Endothelial cell of umbilical vein (primary cell): ENCODE measurements around the gene MARCHF6. TPM values are rescaled to one million over a fixed set of nuclear protein-coding genes. Genes with fewer than 3 reads are reported as not detected.

Source experiments
- BruUV-seq: library from RNA; stranded (reverse); fragments of 400-500 nt; replicated peaks from 2 replicates; lab custom pipeline; 2021; lab: Mats Ljungman, UMichigan
- CTCF ChIA-PET: fragments of 300-600, 350-600 bp; sonication (Branson Sonifier 250); formaldehyde crosslinking; loops from one replicate; lab custom pipeline; 2021; ENCODE audit warnings: antibody characterized with exemption, inconsistent platforms; lab: Charles Lee
- POLR2A ChIA-PET: fragments of 300-600, 350-600 bp; sonication (Branson Sonifier 250); formaldehyde crosslinking; loops from one replicate; lab custom pipeline; 2021; ENCODE audit warnings: antibody characterized with exemption, inconsistent platforms; lab: Charles Lee
- DNase-seq: peaks from one replicate; pipeline ENCODE4 v3.0.0-alpha.2; 2011; ENCODE audit warnings: low read depth, low spot score
- FAIRE-seq: peaks from 2 replicates; lab custom pipeline; 2011; peaks lifted over from hg19 to GRCh38; lab: Jason Lieb, UNC
- H2AFZ ChIP-seq: 2 replicates; pipeline ENCODE4 v1.6.0; 2012; ENCODE audit warnings: low read depth, low read length, control low read depth, inconsistent platforms
- H3K27ac ChIP-seq: 2 replicates; pipeline ENCODE4 v1.5.1; 2011; ENCODE audit warnings: low read depth, mild to moderate bottlenecking, control low read depth, low read length, moderate library complexity; ENCODE audit not compliant: insufficient read depth
- H3K27me3 ChIP-seq, 2 experiments: 2 replicates each; pipeline versions ENCODE4 v1.6.0 to v1.6.1; 2011; ENCODE audit warnings: low read length in 2 of 2, mixed read lengths in 1 of 2; ENCODE audit not compliant: control insufficient read depth in 2 of 2, insufficient read depth in 2 of 2
- H3K36me3 ChIP-seq, 2 experiments: 2 replicates in 1 of 2; 3 replicates in 1 of 2; pipeline ENCODE4 v1.5.1; 2011; ENCODE audit warnings: low read length in 2 of 2, mild to moderate bottlenecking in 1 of 2, moderate library complexity in 1 of 2; ENCODE audit not compliant: control insufficient read depth in 2 of 2, insufficient read depth in 2 of 2; ENCODE audit errors: extremely low read depth in 1 of 2
- H3K4me1 ChIP-seq: 3 replicates; pipeline ENCODE4 v1.5.1; 2011; ENCODE audit warnings: mild to moderate bottlenecking, low read length; ENCODE audit not compliant: control insufficient read depth, insufficient read depth; ENCODE audit errors: extremely low read depth
- H3K4me2 ChIP-seq: 2 replicates; pipeline ENCODE4 v1.6.1; 2011; ENCODE audit warnings: low read length, control low read depth, mixed read lengths; ENCODE audit not compliant: insufficient read depth
- H3K4me3 ChIP-seq, 3 experiments: fragments of 200-600 bp in 1 of 3; sonication (generic), shearing (Covaris generic) in 1 of 3; replicated peaks in 1 of 3; 2 replicates each; pipeline ENCODE4 v1.5.1; 2011 to 2016; ENCODE audit warnings: control low read depth in 3 of 3, low read length in 3 of 3, mild to moderate bottlenecking in 2 of 3, inconsistent platforms in 1 of 3, low read depth in 1 of 3, moderate library complexity in 1 of 3; ENCODE audit not compliant: insufficient read depth in 1 of 3
- H3K79me2 ChIP-seq: 2 replicates; pipeline ENCODE4 v1.6.0; 2012; ENCODE audit warnings: low read length, inconsistent platforms; ENCODE audit not compliant: control insufficient read depth, insufficient read depth
- H3K9ac ChIP-seq: replicated peaks from 2 replicates; pipeline ENCODE3; 2011; ENCODE audit warnings: low read length, control low read depth; ENCODE audit not compliant: insufficient read depth; ENCODE audit errors: extremely low read depth
- H3K9me1 ChIP-seq: replicated peaks from 3 replicates; pipeline ENCODE4 v1.6.0; 2011; ENCODE audit warnings: mild to moderate bottlenecking, low read length; ENCODE audit not compliant: control insufficient read depth, insufficient read depth; ENCODE audit errors: extremely low read depth
- H3K9me3 ChIP-seq: replicated peaks from 2 replicates; pipeline ENCODE4 v1.5.1; 2012; ENCODE audit warnings: low read length, inconsistent platforms; ENCODE audit not compliant: control insufficient read depth, insufficient read depth
- H4K20me1 ChIP-seq: replicated peaks from 2 replicates; pipeline ENCODE3; 2011; ENCODE audit warnings: mild to moderate bottlenecking, low read length; ENCODE audit not compliant: control insufficient read depth, insufficient read depth; ENCODE audit errors: extremely low read depth
- EZH2 ChIP-seq: IDR thresholded peaks from 2 replicates; pipeline ENCODE4 v1.6.1; 2012; ENCODE audit warnings: borderline replicate concordance, low read depth, mild to moderate bottlenecking, moderate library complexity, low read length, inconsistent platforms; ENCODE audit not compliant: severe bottlenecking
- FOS ChIP-seq: IDR thresholded peaks from 2 replicates; pipeline ENCODE4 v1.6.1; 2011; ENCODE audit warnings: mild to moderate bottlenecking, low read length, moderate library complexity, borderline replicate concordance; ENCODE audit not compliant: insufficient read depth
- GATA2 ChIP-seq: IDR thresholded peaks from 2 replicates; pipeline ENCODE4 v1.7.0; 2011; ENCODE audit warnings: low read depth, mild to moderate bottlenecking, moderate library complexity, mixed read lengths, low read length; ENCODE audit not compliant: insufficient read length, insufficient read depth
- JUN ChIP-seq: IDR thresholded peaks from 2 replicates; pipeline ENCODE4 v1.6.1; 2011; ENCODE audit warnings: borderline replicate concordance, low read depth; ENCODE audit not compliant: insufficient read length, insufficient read depth
- MYC ChIP-seq: IDR thresholded peaks from one replicate; pipeline ENCODE4 v1.6.1; 2011; ENCODE audit warnings: mild to moderate bottlenecking, low read depth, low read length
- POLR2A ChIP-seq: IDR thresholded peaks from 2 replicates; pipeline ENCODE4 v1.6.1; 2012; ENCODE audit warnings: low read depth, mild to moderate bottlenecking, control low read depth, low read length
- POLR2AphosphoS5 ChIP-seq: IDR thresholded peaks from 2 replicates; pipeline ENCODE4 v1.6.1; 2012; ENCODE audit warnings: low read depth, mild to moderate bottlenecking, control low read depth, low read length, moderate library complexity; ENCODE audit not compliant: insufficient read depth
- dilution Hi-C: fragments of 300-500 bp; cut with MboI; formaldehyde crosslinking; loops from one replicate; pipeline ENCODE4 v1.15.0; 2019; ENCODE audit warnings: low sequenced_read_pairs; ENCODE audit not compliant: extremely low pct_ligation_motif_present
- intact Hi-C: fragments of 100-400 bp; cut with micrococcal nuclease; formaldehyde crosslinking; loops from one replicate; pipeline ENCODE4 v1.10.0; 2022
- polyA plus RNA-seq, 4 experiments: library from polyadenylated mRNA; depleted of rRNA in 3 of 4; stranded (reverse) in 3 of 4; unstranded in 1 of 4; fragments of >200 nt; gene quantifications; 2 replicates each; pipeline versions ENCODE4 v1.2.1 to v1.2.3, GENCODE V29; 2011 to 2012; ENCODE audit warnings: missing spikeins in 1 of 4
- total RNA-seq: library from RNA; stranded (reverse); gene quantifications from 2 replicates; pipeline ENCODE4 v1.2.3, GENCODE V29; 2021
- TF ChIP-seq, protein P1 (sequence below): IDR thresholded peaks from 2 replicates; pipeline ENCODE4 v1.6.1; 2011; ENCODE audit not compliant: insufficient read depth, insufficient read length
- TF ChIP-seq, protein P2 (sequence below), 2 donors: IDR thresholded peaks; 1 replicate in 1 of 2; 2 replicates in 1 of 2; pipeline ENCODE4 v1.5.1; 2011; ENCODE audit warnings: low read length in 2 of 2, mild to moderate bottlenecking in 2 of 2, moderate library complexity in 2 of 2, control low read depth in 1 of 2, inconsistent platforms in 1 of 2, low read depth in 1 of 2; ENCODE audit not compliant: insufficient read depth in 1 of 2; ENCODE audit errors: extremely low read depth in 1 of 2

Gene MARCHF6
- total and polyA plus RNA-seq, 2 donors (not counting 3 experiments of a cell fraction or from before 2014, with no cell fraction given): 108 to 112 TPM

DNA sequence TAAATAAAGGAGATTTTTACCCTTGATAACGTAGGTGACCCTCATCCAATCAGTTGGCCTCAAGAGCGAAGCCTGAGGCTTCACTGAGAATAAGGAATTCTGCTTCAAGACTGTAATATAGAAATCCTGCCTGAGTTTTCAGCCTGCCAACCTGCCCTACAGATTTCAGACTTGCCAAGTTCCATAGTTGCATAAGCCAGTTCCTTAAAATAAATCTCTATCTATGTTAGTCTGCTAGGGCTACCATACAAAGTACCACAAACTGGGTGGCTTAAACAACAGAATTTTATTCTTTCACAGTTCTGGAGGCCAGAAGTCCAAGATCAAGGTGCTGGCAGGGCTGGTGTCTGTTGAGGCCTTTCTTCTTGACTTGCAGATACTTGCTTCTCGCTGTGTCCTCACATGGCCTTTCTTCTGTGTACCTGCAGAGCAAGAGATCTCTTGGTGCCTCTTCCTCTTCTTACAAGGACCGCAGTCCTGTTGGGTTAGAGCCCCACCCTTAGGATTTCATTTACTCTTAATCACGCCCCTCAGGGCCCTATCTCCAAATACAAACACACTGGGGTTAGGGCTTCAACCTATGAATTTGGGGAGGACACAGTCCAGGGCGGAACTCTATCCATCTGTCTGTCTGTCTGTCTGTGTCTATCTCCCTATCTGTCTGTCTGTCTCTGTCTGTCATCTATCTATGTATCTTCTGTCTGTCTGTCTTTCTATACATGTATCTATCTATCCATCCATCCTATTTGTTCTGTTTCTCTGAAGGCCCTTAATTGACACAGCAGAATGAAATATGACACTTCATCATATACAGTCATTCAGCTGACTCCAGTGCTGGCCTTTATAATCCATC is 28.8 kb upstream of the MARCHF6 start:
- CTCF ChIA-PET: interaction anchor here (0.7 to 1.5 kb wide), 4 partner anchors 12 to 41 kb away, joined by 3 to 5 read pairs (median 3); no protein-coding TSS in a partner anchor
- no peak for FAIRE-seq
- POLR2A ChIA-PET: no interaction called here

DNA sequence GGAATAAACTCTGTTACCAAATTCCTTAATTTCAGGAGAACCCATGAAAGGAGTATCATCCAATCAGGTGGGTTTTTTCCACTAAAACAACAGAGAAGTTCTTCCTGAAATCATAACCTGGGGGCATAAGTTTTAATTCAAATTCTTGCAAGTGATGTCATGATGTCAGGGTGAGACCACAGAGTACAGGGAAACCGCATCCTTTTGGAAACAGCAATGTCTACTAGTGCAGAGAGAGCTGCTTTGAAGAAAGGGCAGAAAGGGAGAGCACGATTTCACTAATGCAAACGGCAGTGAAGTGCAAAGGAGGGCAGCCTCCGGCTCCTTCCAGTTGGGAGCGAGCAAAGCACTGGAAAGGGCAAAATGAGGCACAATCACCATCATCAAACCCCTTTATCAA is 25.2 kb upstream of the MARCHF6 start:
- Histone ChIP-seq H3K27me3 (peaks cover 11 to 15% of the 10 kb centered on the region in 2 experiments), H3K9me1 (no peaks in the 10 kb centered on the region), H2AFZ (no peak overlapping the region), H3K9me3 (no peaks in the 10 kb centered on the region), H3K27ac (no peak overlapping the region), H3K4me2 (no peak overlapping the region), H3K36me3 (no peaks in the 10 kb centered on the region), H3K4me1 (no peaks in the 10 kb centered on the region), H3K9ac (no peak overlapping the region), H3K4me3 (no peak overlapping the region), H4K20me1 (no peaks in the 10 kb centered on the region), H3K79me2 (no peaks in the 10 kb centered on the region)
- intact Hi-C loops (no loop called here), dilution Hi-C loops (no loop called here)
- no TSS peak for BruUV-seq
- FAIRE-seq (no peak), DNase-seq (no peak)
- TF ChIP-seq POLR2A: no peak
- no peak for TF ChIP-seq MYC
- no peak for TF ChIP-seq JUN
- no peak for TF ChIP-seq GATA2
- TF ChIP-seq, protein P1, sequence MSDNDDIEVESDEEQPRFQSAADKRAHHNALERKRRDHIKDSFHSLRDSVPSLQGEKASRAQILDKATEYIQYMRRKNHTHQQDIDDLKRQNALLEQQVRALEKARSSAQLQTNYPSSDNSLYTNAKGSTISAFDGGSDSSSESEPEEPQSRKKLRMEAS: no peak
- TF ChIP-seq EZH2: no peak
- TF ChIP-seq, protein P2, sequence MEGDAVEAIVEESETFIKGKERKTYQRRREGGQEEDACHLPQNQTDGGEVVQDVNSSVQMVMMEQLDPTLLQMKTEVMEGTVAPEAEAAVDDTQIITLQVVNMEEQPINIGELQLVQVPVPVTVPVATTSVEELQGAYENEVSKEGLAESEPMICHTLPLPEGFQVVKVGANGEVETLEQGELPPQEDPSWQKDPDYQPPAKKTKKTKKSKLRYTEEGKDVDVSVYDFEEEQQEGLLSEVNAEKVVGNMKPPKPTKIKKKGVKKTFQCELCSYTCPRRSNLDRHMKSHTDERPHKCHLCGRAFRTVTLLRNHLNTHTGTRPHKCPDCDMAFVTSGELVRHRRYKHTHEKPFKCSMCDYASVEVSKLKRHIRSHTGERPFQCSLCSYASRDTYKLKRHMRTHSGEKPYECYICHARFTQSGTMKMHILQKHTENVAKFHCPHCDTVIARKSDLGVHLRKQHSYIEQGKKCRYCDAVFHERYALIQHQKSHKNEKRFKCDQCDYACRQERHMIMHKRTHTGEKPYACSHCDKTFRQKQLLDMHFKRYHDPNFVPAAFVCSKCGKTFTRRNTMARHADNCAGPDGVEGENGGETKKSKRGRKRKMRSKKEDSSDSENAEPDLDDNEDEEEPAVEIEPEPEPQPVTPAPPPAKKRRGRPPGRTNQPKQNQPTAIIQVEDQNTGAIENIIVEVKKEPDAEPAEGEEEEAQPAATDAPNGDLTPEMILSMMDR (IDR thresholded peaks at IDR 0.05; ENCODE audit: extremely low read depth in 1 of 2, insufficient read depth in 1 of 2, low read depth in 1 of 2, low read length in 2 of 2): no peak
- TF ChIP-seq FOS: no peak
- no peak for TF ChIP-seq POLR2AphosphoS5
- ChIA-PET CTCF (interaction anchor here (1.0 to 2.0 kb wide), 2 partner anchors 25 to 44 kb away, joined by 3 to 8 read pairs; partner anchors contain the start of gene MARCHF6), POLR2A (no interaction called here)

More for the DNA sequence above, 28.8 kb upstream of the MARCHF6 start:
- H3K9me1 ChIP-seq: no peaks in the 10 kb centered on the region
- H3K79me2 ChIP-seq: no peaks in the 10 kb centered on the region
- no peaks in the 10 kb centered on the region for H3K9me3 ChIP-seq
- BruUV-seq: no TSS peak
- H3K27me3 ChIP-seq: peaks cover 0 to 6% of the 10 kb centered on the region in 2 experiments
- no peaks in the 10 kb centered on the region for H3K36me3 ChIP-seq
- no peaks in the 10 kb centered on the region for H3K4me1 ChIP-seq
- H3K4me3 ChIP-seq: no peak overlapping the region
- intact Hi-C loops (no loop called here), dilution Hi-C loops (no loop called here)
- no peak overlapping the region for H3K27ac ChIP-seq
- DNase-seq: no peak
- H3K9ac ChIP-seq: no peak overlapping the region
- TF ChIP-seq POLR2A: no peak
- no peak overlapping the region for H2AFZ ChIP-seq
- H3K4me2 ChIP-seq: no peak overlapping the region
- H4K20me1 ChIP-seq: no peaks in the 10 kb centered on the region
